ENCODE data around the gene PPIE.

Gene PPIE

GRCh38 chr1:39738622-39739366 is at the start of gene PPIE:
TSS of gene PPIE (plus strand) at chr1:39738882. CDS start at chr1:39738901, 19 bp downstream.
- peak; percentile 8 to 36 for DNase-seq

- no peak for DNase-seq
Measured at GRCh38 chr1:39689214-39689613, 49.5 kb upstream of the PPIE start.

- DNase-seq: peak in 1 of 2 experiments; percentile 34
Measured at GRCh38 chr1:39689635-39690034, 49.0 kb upstream of the PPIE start.

GRCh38 chr1:39690225-39690624 is 48.5 kb upstream of the PPIE start:
- DNase-seq: no peak

- no peak for DNase-seq
Measured at GRCh38 chr1:39690794-39691382, 47.8 kb upstream of the PPIE start.

- peak; percentile 94 to 96 for DNase-seq
Measured at GRCh38 chr1:39691383-39692151, 47.1 kb upstream of the PPIE start, which contains the start of gene HPCAL4. TSS of gene HPCAL4 (minus strand) at chr1:39691433. CDS start at chr1:39684603, 6,830 bp downstream.

- DNase-seq: no peak
Measured at GRCh38 chr1:39692152-39693074, 46.3 kb upstream of the PPIE start.

GRCh38 chr1:39694026-39694425 is 44.7 kb upstream of the PPIE start:
- no peak for DNase-seq

- DNase-seq: no peak
Measured at GRCh38 chr1:39695016-39695415, 43.7 kb upstream of the PPIE start.

GRCh38 chr1:39696448-39696847 is 42.2 kb upstream of the PPIE start:
- no peak for DNase-seq

GRCh38 chr1:39698568-39698967 is 40.1 kb upstream of the PPIE start:
- DNase-seq: no peak

- DNase-seq: no peak
Measured at GRCh38 chr1:39699419-39699818, 39.3 kb upstream of the PPIE start.

GRCh38 chr1:39700348-39700747 is 38.3 kb upstream of the PPIE start:
- no peak for DNase-seq

- DNase-seq: no peak
Measured at GRCh38 chr1:39701049-39701439, 37.6 kb upstream of the PPIE start.

- no peak for DNase-seq
Measured at GRCh38 chr1:39704757-39705156, 33.9 kb upstream of the PPIE start.

- DNase-seq: no peak
Measured at GRCh38 chr1:39707506-39707905, 31.2 kb upstream of the PPIE start.

GRCh38 chr1:39711104-39711965 is 27.3 kb upstream of the PPIE start:
- DNase-seq: no peak

- no peak for DNase-seq
Measured at GRCh38 chr1:39711966-39712340, 26.7 kb upstream of the PPIE start.

- DNase-seq: no peak
Measured at GRCh38 chr1:39713557-39713956, 25.1 kb upstream of the PPIE start.

- DNase-seq: no peak
Measured at GRCh38 chr1:39717809-39718208, 20.9 kb upstream of the PPIE start.

Measured in cerebellar nuclear complex (tissue), 1 donor.